CD4-positive, alpha-beta memory T cell (primary cell): ENCODE data around the gene PPFIA1. TPM values are rescaled to one million over a fixed set of nuclear protein-coding genes. Genes with fewer than 3 reads are reported as not detected.
"Not testable (repeated sequence)": the region's sequence is repeated elsewhere in the genome, so short reads cannot be mapped to it uniquely, and the experiment has no call there.

Experiments used
- CTCF ChIA-PET: fragments of 350-600 bp; sonication (Branson Sonifier 250); formaldehyde crosslinking; loops from one replicate; lab custom pipeline; 2021; ENCODE audit warnings: inconsistent platforms; ENCODE audit not compliant: partially characterized antibody; lab: Charles Lee
- POLR2A ChIA-PET: fragments of 350-600 bp; sonication (Branson Sonifier 250); formaldehyde crosslinking; loops from one replicate; lab custom pipeline; 2021; ENCODE audit not compliant: partially characterized antibody; lab: Charles Lee
- DNase-seq, 5 donors: peaks; one replicate each; pipeline versions ENCODE4 v3.0.0 to v3.0.0-alpha.2; 2020 to 2022; ENCODE audit warnings: mixed read lengths in 1 of 5
- H3K27ac ChIP-seq: one replicate; pipeline ENCODE4 v1.7.0; 2013; ENCODE audit warnings: low read depth, low read length
- H3K27me3 ChIP-seq: 2 replicates; pipeline ENCODE4 v1.7.0; 2013; ENCODE audit warnings: mild to moderate bottlenecking, low read length, moderate library complexity; ENCODE audit not compliant: insufficient read depth
- H3K36me3 ChIP-seq: 2 replicates; pipeline ENCODE4 v1.7.0; 2013; ENCODE audit warnings: mild to moderate bottlenecking, low read length, moderate library complexity; ENCODE audit not compliant: insufficient read depth
- H3K4me1 ChIP-seq: 2 replicates; pipeline ENCODE4 v1.7.0; 2013; ENCODE audit warnings: mild to moderate bottlenecking, low read length, moderate library complexity; ENCODE audit not compliant: insufficient read depth
- H3K4me3 ChIP-seq, 2 donors: one replicate each; pipeline ENCODE4 v1.7.0; 2013; ENCODE audit warnings: low read length in 2 of 2, mild to moderate bottlenecking in 1 of 2
- H3K9me3 ChIP-seq, 2 donors: one replicate each; pipeline ENCODE4 v1.7.0; 2013; ENCODE audit warnings: low read length in 2 of 2, control low read depth in 1 of 2; ENCODE audit not compliant: control insufficient read depth in 1 of 2
- H3K27ac Mint-ChIP-seq, 7 donors: one replicate each; pipeline ENCODE4 v1.8.0; 2020 to 2021; ENCODE audit warnings: mixed read lengths in 7 of 7, mild to moderate bottlenecking in 6 of 7, inconsistent platforms in 3 of 7, moderate library complexity in 3 of 7
- H3K27me3 Mint-ChIP-seq, 2 donors: one replicate each; pipeline ENCODE4 v1.8.0; 2020 to 2021; ENCODE audit warnings: mixed read lengths in 2 of 2
- H3K36me3 Mint-ChIP-seq, 2 donors: one replicate each; pipeline ENCODE4 v1.8.0; 2020 to 2021; ENCODE audit warnings: mixed read lengths in 2 of 2, inconsistent platforms in 1 of 2, mild to moderate bottlenecking in 1 of 2
- H3K4me1 Mint-ChIP-seq, 4 donors: one replicate each; pipeline ENCODE4 v1.8.0; 2020 to 2021; ENCODE audit warnings: mixed read lengths in 4 of 4, mild to moderate bottlenecking in 1 of 4
- H3K4me3 Mint-ChIP-seq, 8 donors: one replicate each; pipeline ENCODE4 v1.8.0; 2020 to 2021; ENCODE audit warnings: mixed read lengths in 8 of 8, mild to moderate bottlenecking in 7 of 8, moderate library complexity in 6 of 8, inconsistent platforms in 3 of 8
- H3K9me3 Mint-ChIP-seq, 8 donors: one replicate each; pipeline ENCODE4 v1.8.0; 2020 to 2021; ENCODE audit warnings: mixed read lengths in 8 of 8, mild to moderate bottlenecking in 5 of 8, inconsistent platforms in 3 of 8, moderate library complexity in 1 of 8
- intact Hi-C: fragments of 100-400 bp; cut with micrococcal nuclease; formaldehyde crosslinking; loops from one replicate; pipeline ENCODE4 v1.15.1; 2023
- polyA plus RNA-seq, 2 donors: library from polyadenylated mRNA; unstranded; fragments of 300-500 nt; fragmentation: Illumina TruSeq; gene quantifications; one replicate each; pipeline ENCODE4 v1.2.3, GENCODE V29; 2021
- total RNA-seq, 2 experiments: library from RNA; stranded (reverse); gene quantifications; one replicate each; pipeline ENCODE4 v1.2.3, GENCODE V29; 2021

The PPFIA1 gene
- total and polyA plus RNA-seq, 4 experiments from 2014 or later, result 4.3 to 54.8 (median 35.8) TPM

DNA sequence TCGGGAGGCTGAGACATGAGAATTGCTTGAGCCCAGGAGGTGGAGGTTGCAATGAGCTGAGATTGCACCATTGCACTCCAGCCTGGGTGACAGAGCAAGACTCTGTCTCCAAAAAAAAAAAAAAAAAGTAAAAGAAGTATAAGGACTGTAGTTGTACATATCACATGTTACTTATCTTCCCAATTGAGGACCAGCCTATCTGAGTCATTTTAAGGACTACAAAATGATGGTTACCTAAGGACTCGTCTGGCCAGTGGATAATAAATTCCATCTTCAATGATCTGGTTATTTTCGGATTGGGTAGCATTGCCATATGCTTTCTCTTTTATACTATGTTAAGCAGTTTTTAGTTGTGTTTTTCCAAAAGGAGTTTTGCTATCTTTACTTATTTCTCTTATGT lies 55.3 kb downstream of the PPFIA1 start:
- Histone ChIP-seq H3K27me3 (no peaks in the 10 kb centered on the region), H3K9me3 (no peaks in the 10 kb centered on the region), H3K4me3 (no peak overlapping the region), H3K27ac (no peak overlapping the region), H3K36me3 (peaks cover 50% of the 10 kb centered on the region), H3K4me1 (no peaks in the 10 kb centered on the region)
- peaks cover 0 to 2% (median 0%) of the 10 kb centered on the region in 8 donors for H3K9me3 Mint-ChIP-seq
- H3K27ac Mint-ChIP-seq, result no peak overlapping the region
- POLR2A ChIA-PET, result no interaction called here
- DNase-seq, result no peak
- no peaks in the 10 kb centered on the region for H3K27me3 Mint-ChIP-seq
- H3K4me3 Mint-ChIP-seq, result no peak overlapping the region
- intact Hi-C loops, result no loop called here
- CTCF ChIA-PET, result no interaction called here
- no peaks in the 10 kb centered on the region for H3K4me1 Mint-ChIP-seq
- peaks cover 56 to 68% of the 10 kb centered on the region in 2 donors for H3K36me3 Mint-ChIP-seq

DNA sequence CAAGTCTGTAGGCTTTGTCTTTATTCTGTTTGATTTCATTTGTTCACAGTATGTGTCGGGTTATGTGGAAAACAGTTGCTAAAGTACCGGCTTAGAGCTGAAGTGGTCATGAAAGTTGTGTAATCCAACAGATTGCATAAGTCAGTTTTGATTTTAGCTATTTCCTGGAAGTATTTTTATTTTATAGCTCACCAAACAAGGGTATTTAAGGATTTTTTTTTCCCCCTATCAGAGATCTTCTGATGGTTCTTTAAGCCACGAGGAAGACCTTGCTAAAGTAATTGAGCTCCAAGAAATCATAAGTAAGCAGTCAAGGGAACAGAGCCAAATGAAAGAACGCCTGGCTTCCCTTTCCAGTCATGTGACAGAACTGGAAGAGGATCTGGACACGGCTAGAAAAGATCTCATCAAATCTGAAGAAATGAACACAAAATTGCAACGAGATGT lies 55.9 kb downstream of the PPFIA1 start:
- DNase-seq, result no peak
- no peaks in the 10 kb centered on the region for H3K4me1 ChIP-seq
- CTCF ChIA-PET, result no interaction called here
- no peaks in the 10 kb centered on the region for H3K9me3 ChIP-seq
- no peak overlapping the region for H3K4me3 ChIP-seq
- intact Hi-C loops, result no loop called here
- Mint-ChIP-seq H3K9me3 (peaks cover 0 to under 1% (median 0%) of the 10 kb centered on the region in 8 donors), H3K27me3 (no peaks in the 10 kb centered on the region), H3K4me1 (no peaks in the 10 kb centered on the region), H3K4me3 (no peak overlapping the region), H3K27ac (no peak overlapping the region), H3K36me3 (peaks cover 52 to 67% of the 10 kb centered on the region in 2 donors)
- no peaks in the 10 kb centered on the region for H3K27me3 ChIP-seq
- peaks cover 46% of the 10 kb centered on the region for H3K36me3 ChIP-seq
- H3K27ac ChIP-seq, result no peak overlapping the region
- POLR2A ChIA-PET, result no interaction called here

DNA sequence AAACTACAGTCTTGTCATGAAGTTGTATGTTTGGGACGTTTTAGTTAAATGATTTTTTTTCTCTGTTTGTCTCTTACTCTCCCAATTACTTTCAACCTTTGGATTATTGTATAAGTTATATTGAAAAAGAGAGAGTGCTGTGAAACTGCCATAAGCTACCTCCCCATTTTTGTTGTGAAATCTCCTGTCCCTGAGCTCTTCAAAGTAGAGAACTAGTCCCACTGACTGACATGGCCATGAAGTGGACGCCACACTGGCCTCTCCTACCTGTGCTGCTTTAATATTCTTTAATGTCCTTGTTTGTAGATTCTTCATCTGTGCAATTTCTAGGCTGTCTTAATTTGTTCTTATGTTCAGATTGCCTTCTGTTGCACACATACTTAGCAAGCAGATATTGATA lies 56.3 kb downstream of the PPFIA1 start:
- H3K27ac Mint-ChIP-seq, result no peak overlapping the region
- H3K36me3 ChIP-seq, result peaks cover 49% of the 10 kb centered on the region
- H3K36me3 Mint-ChIP-seq, result peaks cover 52 to 68% of the 10 kb centered on the region in 2 donors

DNA sequence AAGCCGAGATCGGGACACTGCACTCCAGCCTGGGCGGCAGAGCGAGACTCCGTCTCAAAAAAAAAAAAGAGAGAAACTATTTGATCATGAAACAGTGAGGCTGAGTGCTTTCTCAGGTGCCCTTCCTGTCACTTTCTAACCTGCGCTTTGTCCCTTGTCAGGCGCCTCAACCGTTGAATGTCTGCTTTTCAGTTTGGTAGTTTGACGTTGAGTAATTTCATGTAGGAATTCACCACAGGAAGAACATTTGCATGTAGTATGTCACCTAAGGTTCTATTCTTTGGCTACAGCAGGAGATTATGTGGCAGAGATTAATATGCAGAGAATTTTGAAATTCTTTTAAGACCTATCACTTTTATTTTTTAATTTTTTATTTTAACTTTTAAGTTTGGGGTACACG lies 57.2 kb downstream of the PPFIA1 start:
- no peak overlapping the region for H3K27ac ChIP-seq
- Mint-ChIP-seq H3K36me3 (peaks cover 56 to 67% of the 10 kb centered on the region in 2 donors), H3K4me3 (no peak overlapping the region), H3K27ac (no peak overlapping the region), H3K27me3 (no peaks in the 10 kb centered on the region), H3K4me1 (no peaks in the 10 kb centered on the region), H3K9me3 (no peaks in the 10 kb centered on the region)
- H3K4me3 ChIP-seq, result no peak overlapping the region
- H3K9me3 ChIP-seq, result no peaks in the 10 kb centered on the region
- CTCF ChIA-PET, result no interaction called here
- no peaks in the 10 kb centered on the region for H3K4me1 ChIP-seq
- H3K27me3 ChIP-seq, result no peaks in the 10 kb centered on the region
- no peak for DNase-seq
- intact Hi-C loops, result no loop called here
- POLR2A ChIA-PET, result no interaction called here
- H3K36me3 ChIP-seq, result peaks cover 55% of the 10 kb centered on the region

More for the DNA sequence above, 56.3 kb downstream of the PPFIA1 start:
- POLR2A ChIA-PET, result no interaction called here
- Histone ChIP-seq H3K4me1 (no peaks in the 10 kb centered on the region), H3K9me3 (no peaks in the 10 kb centered on the region), H3K27ac (no peak overlapping the region), H3K27me3 (no peaks in the 10 kb centered on the region), H3K4me3 (no peak overlapping the region)
- no peaks in the 10 kb centered on the region for H3K9me3 Mint-ChIP-seq
- no peaks in the 10 kb centered on the region for H3K4me1 Mint-ChIP-seq
- CTCF ChIA-PET, result no interaction called here
- no peak overlapping the region for H3K4me3 Mint-ChIP-seq
- DNase-seq, result no peak
- intact Hi-C loops, result no loop called here
- no peaks in the 10 kb centered on the region for H3K27me3 Mint-ChIP-seq

DNA sequence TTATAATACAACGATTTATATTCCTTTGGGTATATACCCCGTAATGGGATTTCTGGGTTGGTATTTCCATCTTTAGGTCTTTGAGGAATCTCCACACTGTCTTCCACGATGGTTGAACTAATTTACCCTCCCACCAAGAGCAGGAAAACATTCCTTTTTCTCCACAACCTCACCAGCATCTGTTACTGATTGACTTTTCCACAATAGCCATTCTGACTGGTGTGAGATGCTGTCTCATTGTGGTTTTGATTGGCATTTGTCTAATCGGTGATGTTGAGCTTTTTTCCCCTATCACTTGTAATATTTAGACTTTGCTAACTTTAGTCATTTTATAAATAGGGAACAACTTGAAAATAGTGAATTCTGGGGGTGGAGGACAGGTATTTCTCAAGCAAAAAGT lies 58.1 kb downstream of the PPFIA1 start:
- Histone ChIP-seq H3K9me3 (no peaks in the 10 kb centered on the region), H3K27me3 (no peaks in the 10 kb centered on the region), H3K4me1 (no peaks in the 10 kb centered on the region), H3K4me3 (no peak overlapping the region), H3K27ac (no peak overlapping the region), H3K36me3 (peaks cover 57% of the 10 kb centered on the region)
- Mint-ChIP-seq H3K4me3 (no peak overlapping the region), H3K9me3 (no peaks in the 10 kb centered on the region), H3K27ac (no peak overlapping the region), H3K36me3 (peaks cover 64 to 75% of the 10 kb centered on the region in 2 donors), H3K4me1 (no peaks in the 10 kb centered on the region), H3K27me3 (no peaks in the 10 kb centered on the region)
- POLR2A ChIA-PET, result no interaction called here
- CTCF ChIA-PET, result no interaction called here
- DNase-seq, result no peak
- intact Hi-C loops, result no loop called here

DNA sequence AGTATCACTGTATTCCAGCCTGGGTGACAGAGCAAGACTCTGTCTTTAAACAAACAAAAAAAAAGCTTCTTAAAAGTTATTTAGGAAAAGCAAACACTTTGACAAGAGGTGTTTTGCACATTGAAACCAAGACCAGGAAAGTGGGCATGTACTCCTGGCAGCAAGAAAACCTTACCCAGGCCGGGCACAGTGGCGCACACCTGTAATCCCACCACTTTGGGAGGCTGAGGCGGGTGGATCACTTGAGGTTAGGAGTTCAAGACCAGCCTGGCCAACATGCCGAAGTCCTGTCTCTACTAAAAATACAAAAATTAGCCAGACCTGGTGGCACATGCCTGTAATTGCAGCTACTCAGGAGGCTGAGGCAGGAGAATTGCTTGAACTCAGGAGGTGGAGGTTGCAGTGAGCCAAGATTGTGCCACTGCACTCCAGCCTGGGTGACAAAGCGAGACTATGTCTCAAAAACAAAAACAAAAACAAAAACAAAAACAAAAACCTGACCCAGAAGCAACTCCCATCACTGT lies 60.9 kb downstream of the PPFIA1 start:
- H3K4me3 Mint-ChIP-seq, H3K4me1 Mint-ChIP-seq, H3K27ac Mint-ChIP-seq, H3K27ac ChIP-seq, H3K9me3 ChIP-seq, H3K4me1 ChIP-seq, POLR2A ChIA-PET, DNase-seq, intact Hi-C loops, H3K4me3 ChIP-seq, H3K27me3 ChIP-seq, H3K9me3 Mint-ChIP-seq, H3K27me3 Mint-ChIP-seq: not testable (repeated sequence)
- CTCF ChIA-PET, result interaction anchor here (1.4 kb wide), 1 partner anchor 10 kb away, joined by 4 read pairs; no protein-coding TSS in a partner anchor
- peaks cover 67% of the 10 kb centered on the region for H3K36me3 ChIP-seq
- peaks cover 71 to 78% of the 10 kb centered on the region in 2 donors for H3K36me3 Mint-ChIP-seq

DNA sequence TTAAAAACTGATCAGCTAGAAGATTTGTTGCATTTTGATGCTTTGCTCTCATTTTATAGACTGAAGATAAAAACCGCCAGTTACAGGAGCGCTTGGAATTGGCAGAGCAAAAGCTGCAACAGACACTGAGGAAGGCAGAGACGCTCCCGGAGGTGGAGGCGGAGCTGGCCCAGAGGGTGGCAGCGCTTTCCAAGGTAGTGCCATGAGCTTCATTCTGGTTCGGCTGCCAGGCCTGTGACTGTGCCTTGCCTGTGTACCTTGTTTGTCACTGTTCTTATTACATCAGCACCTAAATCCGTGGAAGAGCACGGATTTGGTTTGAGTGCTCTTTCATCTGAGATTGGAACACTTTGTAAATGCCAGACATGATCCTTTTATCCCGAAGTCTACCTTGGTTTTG lies 61.4 kb downstream of the PPFIA1 start:
- Mint-ChIP-seq H3K36me3 (peaks cover 71 to 78% of the 10 kb centered on the region in 2 donors), H3K9me3 (no peaks in the 10 kb centered on the region), H3K4me1 (no peaks in the 10 kb centered on the region), H3K27me3 (no peaks in the 10 kb centered on the region), H3K4me3 (no peak overlapping the region), H3K27ac (no peak overlapping the region)
- H3K4me1 ChIP-seq, result no peaks in the 10 kb centered on the region
- no peak overlapping the region for H3K4me3 ChIP-seq
- intact Hi-C loops, result no loop called here
- H3K9me3 ChIP-seq, result no peaks in the 10 kb centered on the region
- ChIA-PET POLR2A (no interaction called here), CTCF (interaction anchor here (1.4 kb wide), 1 partner anchor 10 kb away, joined by 4 read pairs; no protein-coding TSS in a partner anchor)
- DNase-seq, result no peak
- peaks cover 67% of the 10 kb centered on the region for H3K36me3 ChIP-seq
- H3K27me3 ChIP-seq, result no peaks in the 10 kb centered on the region
- no peak overlapping the region for H3K27ac ChIP-seq
